Naive thymus-derived CD4-positive, alpha-beta T cell (primary cell): ENCODE results near the gene ACSF3. TPM values are rescaled to one million over a fixed set of nuclear protein-coding genes. Genes with fewer than 3 reads are reported as not detected.
A peak's percentile ranks its signal among the peaks of the same experiment; 100 is the strongest.

Experiments
- ATAC-seq: fragments of 150-1000 bp; cut with Tn5 transposase; 2 replicates; pipeline ENCODE4 v1.10.0; 2021; ENCODE audit warnings: mild to moderate bottlenecking, moderate library complexity
- CTCF ChIA-PET: fragments of 350-600 bp; sonication (Branson Sonifier 250); formaldehyde crosslinking; loops from one replicate; lab custom pipeline; 2021; ENCODE audit warnings: antibody characterized with exemption; lab: Charles Lee
- POLR2A ChIA-PET: fragments of 350-600 bp; sonication (Branson Sonifier 250); formaldehyde crosslinking; loops from one replicate; lab custom pipeline; 2021; ENCODE audit warnings: antibody characterized with exemption, inconsistent platforms; lab: Charles Lee
- DNase-seq, 9 donors: peaks; one replicate each; pipeline versions ENCODE4 v3.0.0 to v3.0.0-alpha.2; 2020 to 2022; ENCODE audit warnings: mixed read lengths in 1 of 9
- H3K27ac ChIP-seq: one replicate; pipeline ENCODE4 v1.7.0; 2013; ENCODE audit warnings: mild to moderate bottlenecking, low read depth, low read length, moderate library complexity
- H3K27me3 ChIP-seq, 2 donors: one replicate each; pipeline ENCODE4 v1.7.0; 2013; ENCODE audit warnings: low read length in 2 of 2, mild to moderate bottlenecking in 2 of 2, moderate library complexity in 2 of 2; ENCODE audit not compliant: control insufficient read depth in 2 of 2, insufficient read depth in 2 of 2
- H3K36me3 ChIP-seq, 3 experiments: 1 replicate in 2 of 3; 2 replicates in 1 of 3; pipeline ENCODE4 v1.7.0; 2013; ENCODE audit warnings: low read length in 3 of 3, mild to moderate bottlenecking in 3 of 3, moderate library complexity in 1 of 3; ENCODE audit not compliant: insufficient read depth in 3 of 3, control insufficient read depth in 2 of 3
- H3K4me1 ChIP-seq, 2 donors: one replicate each; pipeline ENCODE4 v1.7.0; 2013; ENCODE audit warnings: low read length in 2 of 2, mild to moderate bottlenecking in 2 of 2, moderate library complexity in 1 of 2; ENCODE audit not compliant: control insufficient read depth in 2 of 2, insufficient read depth in 2 of 2
- H3K4me3 ChIP-seq: 2 replicates; pipeline ENCODE4 v1.7.0; 2013; ENCODE audit warnings: mild to moderate bottlenecking, low read length
- H3K9me3 ChIP-seq, 3 experiments: 1 replicate in 2 of 3; 2 replicates in 1 of 3; pipeline ENCODE4 v1.7.0; 2013; ENCODE audit warnings: low read length in 3 of 3; ENCODE audit not compliant: control insufficient read depth in 2 of 3
- H3K27ac Mint-ChIP-seq, 9 donors: one replicate each; pipeline ENCODE4 v1.8.0; 2020 to 2022; ENCODE audit warnings: mixed read lengths in 9 of 9, mild to moderate bottlenecking in 8 of 9, moderate library complexity in 5 of 9, inconsistent platforms in 2 of 9
- H3K27me3 Mint-ChIP-seq, 5 donors: one replicate each; pipeline ENCODE4 v1.8.0; 2021 to 2022; ENCODE audit warnings: mixed read lengths in 5 of 5, mild to moderate bottlenecking in 1 of 5
- H3K36me3 Mint-ChIP-seq, 5 donors: one replicate each; pipeline ENCODE4 v1.8.0; 2020 to 2022; ENCODE audit warnings: mixed read lengths in 5 of 5, mild to moderate bottlenecking in 3 of 5, inconsistent platforms in 1 of 5
- H3K4me1 Mint-ChIP-seq, 7 donors: one replicate each; pipeline ENCODE4 v1.8.0; 2020 to 2022; ENCODE audit warnings: mixed read lengths in 7 of 7, mild to moderate bottlenecking in 3 of 7, inconsistent platforms in 1 of 7
- H3K4me3 Mint-ChIP-seq, 10 donors: one replicate each; pipeline ENCODE4 v1.8.0; 2020 to 2022; ENCODE audit warnings: mild to moderate bottlenecking in 10 of 10, mixed read lengths in 10 of 10, moderate library complexity in 6 of 10, inconsistent platforms in 2 of 10
- H3K9me3 Mint-ChIP-seq, 11 donors: one replicate each; pipeline ENCODE4 v1.8.0; 2020 to 2022; ENCODE audit warnings: mixed read lengths in 11 of 11, mild to moderate bottlenecking in 4 of 11, inconsistent platforms in 1 of 11, moderate library complexity in 1 of 11
- intact Hi-C, 2 donors: fragments of 100-400 bp; cut with micrococcal nuclease; formaldehyde crosslinking; loops; one replicate each; pipeline ENCODE4 v1.15.1; 2023
- polyA plus RNA-seq, 2 donors: library from polyadenylated mRNA; unstranded; fragments of 300-500 nt; fragmentation: Illumina TruSeq; gene quantifications; one replicate each; pipeline ENCODE4 v1.2.3, GENCODE V29; 2021
- total RNA-seq, 6 experiments: library from RNA in 5 of 6; stranded (reverse) in 5 of 6; gene quantifications; 1 replicate in 5 of 6; 2 replicates in 1 of 6; pipeline ENCODE4 v1.2.3 and lab custom pipeline; 2021 to 2026

Gene ACSF3
- total and polyA plus RNA-seq, 7 experiments from 2014 or later = 26.2 to 84.1 (median 68.5) TPM

GRCh38 chr16:89198417-89199240 lies 105.0 kb downstream of the ACSF3 start:
- H3K27ac ChIP-seq = no peak overlapping the region

GRCh38 chr16:89199241-89200123 lies 105.8 kb downstream of the ACSF3 start:
- Mint-ChIP-seq H3K9me3 (peaks cover 0 to 7% (median 2%) of the 10 kb centered on the region in 11 donors), H3K36me3 (peaks cover 0 to 6% (median 0%) of the 10 kb centered on the region in 5 donors), H3K4me3 (peak overlapping the region in 7 of 10 donors; percentile 29 to 74 (median 49)), H3K27me3 (peaks cover 18 to 40% (median 28%) of the 10 kb centered on the region in 5 donors), H3K27ac (no peak overlapping the region), H3K4me1 (peaks cover 0 to 22% (median 9%) of the 10 kb centered on the region in 7 donors)
- ChIA-PET POLR2A (no interaction called here), CTCF (no interaction called here)
- peaks cover 0 to 9% of the 10 kb centered on the region in 2 donors for H3K4me1 ChIP-seq
- intact Hi-C loops = loop anchor here in 1 of 2 donors (2.0 to 5.0 kb wide), 2 partner anchors 29 to 82 kb away; partner anchors contain the start of gene CDH15
- DNase-seq (no peak), ATAC-seq (no peak)
- H3K27me3 ChIP-seq = peaks cover 0 to 4% of the 10 kb centered on the region in 2 donors
- H3K4me3 ChIP-seq = no peak overlapping the region
- no peaks in the 10 kb centered on the region for H3K9me3 ChIP-seq
- no peak overlapping the region for H3K27ac ChIP-seq
- H3K36me3 ChIP-seq = no peaks in the 10 kb centered on the region

More at GRCh38 chr16:89198417-89199240, 105.0 kb downstream of the ACSF3 start:
- Mint-ChIP-seq H3K27ac (no peak overlapping the region), H3K4me1 (peaks cover 0 to 22% (median 9%) of the 10 kb centered on the region in 7 donors), H3K9me3 (peaks cover 0 to 7% (median 2%) of the 10 kb centered on the region in 11 donors), H3K4me3 (no peak overlapping the region), H3K36me3 (peaks cover 0 to 6% (median 0%) of the 10 kb centered on the region in 5 donors), H3K27me3 (peaks cover 12 to 31% (median 20%) of the 10 kb centered on the region in 5 donors)
- DNase-seq (no peak), ATAC-seq (no peak)
- intact Hi-C loops = no loop called here
- Histone ChIP-seq H3K36me3 (no peaks in the 10 kb centered on the region), H3K4me3 (no peak overlapping the region), H3K4me1 (peaks cover 0 to 9% of the 10 kb centered on the region in 2 donors), H3K27me3 (peaks cover 0 to 4% of the 10 kb centered on the region in 2 donors), H3K9me3 (no peaks in the 10 kb centered on the region)
- ChIA-PET POLR2A (no interaction called here), CTCF (interaction anchor here (1.1 kb wide), 1 partner anchor 12 kb away, joined by 3 read pairs; no protein-coding TSS in a partner anchor)

DNA sequence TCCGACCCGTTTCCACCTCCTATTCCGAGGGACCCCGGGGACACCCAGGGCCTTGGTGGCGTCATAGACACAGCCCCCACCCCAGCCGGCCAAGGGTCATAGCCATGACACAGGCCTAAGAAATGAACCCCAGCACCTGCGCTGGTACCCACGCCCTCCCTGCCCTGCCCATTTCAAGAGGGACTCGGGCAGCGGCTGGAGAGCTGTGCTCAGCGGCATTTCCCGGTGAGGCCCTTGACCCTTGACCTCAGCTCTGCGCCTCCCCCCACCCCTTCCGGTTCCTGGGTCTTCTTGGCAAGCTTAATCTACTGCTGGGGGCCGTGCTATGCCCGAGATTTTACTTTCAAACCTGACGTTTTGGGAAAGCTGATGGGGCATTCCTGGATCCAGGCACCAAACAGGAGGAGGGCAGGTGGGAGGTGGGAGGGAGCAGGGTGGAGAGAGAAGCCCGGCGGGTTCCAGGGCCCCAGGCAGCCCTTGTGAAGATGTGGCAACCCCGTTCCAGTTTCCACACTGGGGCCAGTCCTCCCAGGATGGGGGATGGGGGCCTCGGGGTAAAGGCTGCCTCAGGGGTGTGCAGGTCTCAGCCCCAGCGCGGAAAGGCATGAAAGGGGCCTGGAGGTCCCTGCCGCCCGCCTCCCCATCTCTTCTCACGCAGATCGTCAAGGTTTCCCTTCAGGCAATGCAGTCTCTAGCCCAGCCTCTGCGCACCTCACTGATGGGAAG lies 106.6 kb downstream of the ACSF3 start, which contains the start of gene SLC22A31:
Gene SLC22A31 (minus strand): TSS at position 414 of the 726 bp plus-strand sequence. CDS start 36 bp downstream, at position 378.
- Histone ChIP-seq H3K9me3 (no peaks in the 10 kb centered on the region), H3K27me3 (peaks cover 0 to 4% of the 10 kb centered on the region in 2 donors), H3K4me1 (peaks cover 0 to 9% of the 10 kb centered on the region in 2 donors), H3K36me3 (no peaks in the 10 kb centered on the region), H3K27ac (no peak within 1 kb of the TSS), H3K4me3 (no peak within 1 kb of the TSS)
- Mint-ChIP-seq H3K27ac (peak within 1 kb of the TSS in 1 of 9 donors; percentile 55), H3K4me1 (peaks cover 0 to 22% (median 9%) of the 10 kb centered on the region in 7 donors), H3K4me3 (peak within 1 kb of the TSS; percentile 40 to 74 (median 58)), H3K27me3 (peaks cover 18 to 46% (median 34%) of the 10 kb centered on the region in 5 donors), H3K9me3 (peaks cover 0 to 7% (median 2%) of the 10 kb centered on the region in 11 donors), H3K36me3 (peaks cover 0 to 6% (median 0%) of the 10 kb centered on the region in 5 donors)
- intact Hi-C loops = loop anchor here in 1 of 2 donors (2.0 to 5.0 kb wide), 2 partner anchors 29 to 83 kb away; partner anchors contain the start of gene CDH15
- DNase-seq (no peak), ATAC-seq (no peak)
- POLR2A ChIA-PET = no interaction called here
- CTCF ChIA-PET = no interaction called here

DNA sequence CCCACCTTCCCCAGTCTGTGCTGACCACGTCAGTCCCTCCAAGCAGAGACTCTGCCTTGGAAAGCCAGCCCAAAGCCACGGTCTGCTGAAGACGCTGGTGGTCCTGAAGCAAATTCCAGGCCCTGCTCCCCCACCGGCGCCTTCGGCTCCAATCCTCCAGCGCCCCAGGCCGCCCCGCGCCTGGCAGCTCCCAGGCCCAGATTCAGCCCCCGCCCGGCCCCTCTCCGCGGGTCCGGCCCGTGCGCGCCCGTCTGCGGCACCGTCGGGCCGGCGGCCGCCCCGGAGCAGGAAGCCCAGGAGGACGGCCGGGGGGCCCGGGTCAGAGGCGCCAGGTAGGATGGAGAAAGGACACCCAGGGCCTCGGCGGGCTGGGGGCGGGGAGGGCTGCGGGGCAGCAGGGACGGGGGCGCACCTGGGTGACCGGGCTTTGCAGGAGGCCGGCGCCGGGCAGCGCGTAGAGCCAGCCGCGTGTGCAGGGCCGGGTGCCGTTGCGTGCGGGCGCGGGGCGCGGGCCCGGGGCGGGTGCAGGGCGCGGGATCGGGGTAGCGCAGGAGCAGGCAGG lies 107.3 kb downstream of the ACSF3 start:
- CTCF ChIA-PET = no interaction called here
- peaks cover 0 to 22% (median 9%) of the 10 kb centered on the region in 7 donors for H3K4me1 Mint-ChIP-seq
- H3K27me3 ChIP-seq = peaks cover 0 to 4% of the 10 kb centered on the region in 2 donors
- H3K4me3 ChIP-seq = no peak overlapping the region
- POLR2A ChIA-PET = no interaction called here
- H3K9me3 ChIP-seq = no peaks in the 10 kb centered on the region
- H3K27ac Mint-ChIP-seq = peak overlapping the region in 1 of 9 donors; percentile 55
- H3K36me3 ChIP-seq = no peaks in the 10 kb centered on the region
- H3K27me3 Mint-ChIP-seq = peaks cover 18 to 46% (median 34%) of the 10 kb centered on the region in 5 donors
- H3K4me3 Mint-ChIP-seq = peak overlapping the region; percentile 40 to 70 (median 58)
- peaks cover 0 to 7% (median 2%) of the 10 kb centered on the region in 11 donors for H3K9me3 Mint-ChIP-seq
- H3K36me3 Mint-ChIP-seq = peaks cover 0 to 6% (median 0%) of the 10 kb centered on the region in 5 donors
- intact Hi-C loops = loop anchor here (1.0 to 5.0 kb wide), 7 partner anchors 8 to 84 kb away; partner anchors contain the start of genes CDH15 (in 2 of the 2) and ZNF778 (in 1 of the 2)
- peaks cover 0 to 9% of the 10 kb centered on the region in 2 donors for H3K4me1 ChIP-seq
- H3K27ac ChIP-seq = no peak overlapping the region
- no peak for ATAC-seq
- DNase-seq = no peak

GRCh38 chr16:89201439-89202377 lies 108.1 kb downstream of the ACSF3 start:
- Mint-ChIP-seq H3K36me3 (peaks cover 0 to 6% (median 0%) of the 10 kb centered on the region in 5 donors), H3K4me1 (peaks cover 0 to 22% (median 9%) of the 10 kb centered on the region in 7 donors), H3K4me3 (peak overlapping the region; percentile 12 to 82 (median 74)), H3K27me3 (peaks cover 22 to 47% (median 41%) of the 10 kb centered on the region in 5 donors), H3K27ac (no peak overlapping the region), H3K9me3 (peaks cover 0 to 7% (median 2%) of the 10 kb centered on the region in 11 donors)
- ATAC-seq (peak; percentile 94), DNase-seq (peak; percentile 62 to 89 (median 76))
- H3K4me1 ChIP-seq = peaks cover 0 to 9% of the 10 kb centered on the region in 2 donors
- CTCF ChIA-PET = no interaction called here
- POLR2A ChIA-PET = no interaction called here
- peaks cover 0 to 4% of the 10 kb centered on the region in 2 donors for H3K27me3 ChIP-seq
- no peak overlapping the region for H3K27ac ChIP-seq
- intact Hi-C loops = loop anchor here (1.0 to 5.0 kb wide), 7 partner anchors 8 to 84 kb away; partner anchors contain the start of genes CDH15 (in 2 of the 2) and ZNF778 (in 1 of the 2)
- H3K9me3 ChIP-seq = no peaks in the 10 kb centered on the region
- H3K4me3 ChIP-seq = no peak overlapping the region
- H3K36me3 ChIP-seq = no peaks in the 10 kb centered on the region
